NCI-H524 (cell line): ENCODE data around the gene MORF4L1.
A peak's percentile ranks its signal among the peaks of the same experiment; 100 is the strongest.
"Not testable (repeated sequence)": the region's sequence is repeated elsewhere in the genome, so short reads cannot be mapped to it uniquely, and the experiment has no call there.

ENCODE experiments used
- DNase-seq, 2 experiments: peaks; one replicate each; lab custom pipeline; 2025; lab: John Stamatoyannopoulos, UW

The MORF4L1 gene

GRCh38 chr15:78925956-78926743, 53.5 kb downstream of the MORF4L1 start:
- no peak for DNase-seq

GRCh38 chr15:78927077-78927790, 54.5 kb downstream of the MORF4L1 start:
- DNase-seq, result no peak

- DNase-seq, result not testable (repeated sequence)
Observed at GRCh38 chr15:78928176-78928575, 55.5 kb downstream of the MORF4L1 start.

- no peak for DNase-seq
Observed at GRCh38 chr15:78928616-78929093, 56.0 kb downstream of the MORF4L1 start.

- DNase-seq, result no peak
Observed at GRCh38 chr15:78929536-78930264, 57.0 kb downstream of the MORF4L1 start.

GRCh38 chr15:78930577-78931388, 58.1 kb downstream of the MORF4L1 start:
- DNase-seq, result no peak

GRCh38 chr15:78931439-78932257, 59.0 kb downstream of the MORF4L1 start:
- no peak for DNase-seq

- DNase-seq, result no peak
Observed at GRCh38 chr15:78932258-78932808, 59.6 kb downstream of the MORF4L1 start.

GRCh38 chr15:78933187-78933822, 60.6 kb downstream of the MORF4L1 start:
- DNase-seq, result no peak

GRCh38 chr15:78933823-78934654, 61.3 kb downstream of the MORF4L1 start:
- no peak for DNase-seq

- DNase-seq, result no peak
Observed at GRCh38 chr15:78934655-78935023, 61.9 kb downstream of the MORF4L1 start.

GRCh38 chr15:78937132-78937739, 64.5 kb downstream of the MORF4L1 start:
- no peak for DNase-seq

GRCh38 chr15:78938658-78939488, 66.2 kb downstream of the MORF4L1 start:
- DNase-seq, result no peak

GRCh38 chr15:78942741-78943140, 70.1 kb downstream of the MORF4L1 start:
- DNase-seq, result no peak

GRCh38 chr15:78943692-78944091, 71.0 kb downstream of the MORF4L1 start:
- DNase-seq, result no peak

- DNase-seq, result peak in 1 of 2 experiments; percentile 57
Observed at GRCh38 chr15:78944202-78944625, 71.5 kb downstream of the MORF4L1 start.

- peak; percentile 58 to 75 for DNase-seq
Observed at GRCh38 chr15:78944669-78945407, 72.1 kb downstream of the MORF4L1 start, which contains the start of gene CTSH. Gene CTSH, minus strand, starts transcription at chr15:78945046. Its CDS starts 65 bp downstream, at chr15:78944981.
